ENCODE data around the gene TEX2. TPM values are rescaled to one million over a fixed set of nuclear protein-coding genes. Genes with fewer than 3 reads are reported as not detected.
"Not testable (repeated sequence)": the region's sequence is repeated elsewhere in the genome, so short reads cannot be mapped to it uniquely, and the experiment has no call there.

The TEX2 gene
- polyA plus RNA-seq, 3 donors: 6.5 to 8.7 (median 7.8) TPM

GRCh38 chr17:64124609-64125008, 138.5 kb downstream of the TEX2 start:
- H3K36me3 Mint-ChIP-seq: peaks cover 28 to 41% of the 10 kb centered on the region in 2 donors
- Histone ChIP-seq H3K27me3 (ENCODE audit: control insufficient read depth in 2 of 2, insufficient read depth in 2 of 2, low read length in 2 of 2) (no peaks in the 10 kb centered on the region), H3K36me3 (replicated peaks in 1 of 2; ENCODE audit: control insufficient read depth in 1 of 2, insufficient read depth in 2 of 2, low read length in 2 of 2) (peaks cover 0 to 11% of the 10 kb centered on the region in 2 donors), H2AFZ (ENCODE audit: insufficient read depth, low read depth, low read length, poor library complexity, severe bottlenecking) (no peak overlapping the region), H3K27ac (ENCODE audit: low read depth in 1 of 2, low read length in 2 of 2) (no peak overlapping the region), H3K9ac (ENCODE audit: insufficient read depth, low read length, poor library complexity, severe bottlenecking) (no peak overlapping the region), H3K4me2 (replicated peaks; ENCODE audit: extremely low read depth, low read length, poor library complexity, severe bottlenecking) (no peak overlapping the region), H3K79me2 (ENCODE audit: insufficient read depth, low read length) (peaks cover 100% of the 10 kb centered on the region), H3K9me3 (replicated peaks in 1 of 2; ENCODE audit: control insufficient read depth in 1 of 2, insufficient read depth in 1 of 2, low read length in 2 of 2) (no peaks in the 10 kb centered on the region), H3K4me3 (replicated peaks in 1 of 3; ENCODE audit: low read depth in 2 of 3, low read length in 3 of 3) (no peak overlapping the region), H4K20me1 (ENCODE audit: insufficient read depth, low read length) (peaks cover 80% of the 10 kb centered on the region), H3K4me1 (ENCODE audit: control insufficient read depth in 1 of 2, insufficient read depth in 2 of 2, low read length in 2 of 2) (peaks cover 41 to 51% of the 10 kb centered on the region in 2 donors)
- intact Hi-C loops (cut with micrococcal nuclease): no loop called here
- WGBS (ENCODE audit: insufficient coverage): 100% methylated on average over 1 of the region's 3 CpGs
- peaks cover 52% of the 10 kb centered on the region for H3K4me1 Mint-ChIP-seq
- TF ChIP-seq CTCF (IDR thresholded peaks at IDR 0.05): no peak
- no peak overlapping the region for H3K27ac Mint-ChIP-seq
- peaks cover 0 to 4% (median 0%) of the 10 kb centered on the region in 7 donors for H3K9me3 Mint-ChIP-seq
- H3K4me3 Mint-ChIP-seq: no peak overlapping the region
- H3K27me3 Mint-ChIP-seq (ENCODE audit: low read depth in 3 of 3): no peaks in the 10 kb centered on the region
- DNase-seq: no peak

- Histone ChIP-seq H3K9me3 (replicated peaks in 1 of 2; ENCODE audit: control insufficient read depth in 1 of 2, insufficient read depth in 1 of 2, low read length in 2 of 2) (no peaks in the 10 kb centered on the region), H3K4me2 (replicated peaks; ENCODE audit: extremely low read depth, low read length, poor library complexity, severe bottlenecking) (no peak overlapping the region), H3K27me3 (ENCODE audit: control insufficient read depth in 2 of 2, insufficient read depth in 2 of 2, low read length in 2 of 2) (no peaks in the 10 kb centered on the region), H4K20me1 (ENCODE audit: insufficient read depth, low read length) (peaks cover 66% of the 10 kb centered on the region), H3K27ac (ENCODE audit: low read depth in 1 of 2, low read length in 2 of 2) (no peak overlapping the region), H2AFZ (ENCODE audit: insufficient read depth, low read depth, low read length, poor library complexity, severe bottlenecking) (no peak overlapping the region), H3K4me1 (ENCODE audit: control insufficient read depth in 1 of 2, insufficient read depth in 2 of 2, low read length in 2 of 2) (peaks cover 43 to 55% of the 10 kb centered on the region in 2 donors), H3K4me3 (replicated peaks in 1 of 3; ENCODE audit: low read depth in 2 of 3, low read length in 3 of 3) (no peak overlapping the region), H3K9ac (ENCODE audit: insufficient read depth, low read length, poor library complexity, severe bottlenecking) (no peak overlapping the region), H3K79me2 (ENCODE audit: insufficient read depth, low read length) (peaks cover 96% of the 10 kb centered on the region), H3K36me3 (replicated peaks in 1 of 2; ENCODE audit: control insufficient read depth in 1 of 2, insufficient read depth in 2 of 2, low read length in 2 of 2) (peaks cover 0 to 11% of the 10 kb centered on the region in 2 donors)
- Mint-ChIP-seq H3K4me3 (no peak overlapping the region), H3K27ac (no peak overlapping the region), H3K9me3 (peaks cover 0 to 4% (median 0%) of the 10 kb centered on the region in 7 donors), H3K4me1 (peaks cover 55% of the 10 kb centered on the region), H3K27me3 (ENCODE audit: low read depth in 3 of 3) (no peaks in the 10 kb centered on the region), H3K36me3 (peaks cover 25 to 41% of the 10 kb centered on the region in 2 donors)
- WGBS (ENCODE audit: insufficient coverage): 75% methylated on average over 2 of the region's 4 CpGs
- intact Hi-C loops (cut with micrococcal nuclease): no loop called here
- no peak for DNase-seq
- no peak for TF ChIP-seq CTCF (IDR thresholded peaks at IDR 0.05)
Observed at GRCh38 chr17:64123114-64123513, 139.9 kb downstream of the TEX2 start.

- Histone ChIP-seq H3K4me2 (replicated peaks; ENCODE audit: extremely low read depth, low read length, poor library complexity, severe bottlenecking) (peak overlapping the region; percentile 26), H3K79me2 (ENCODE audit: insufficient read depth, low read length) (peaks cover 96% of the 10 kb centered on the region), H3K36me3 (replicated peaks in 1 of 2; ENCODE audit: control insufficient read depth in 1 of 2, insufficient read depth in 2 of 2, low read length in 2 of 2) (peaks cover 0 to 11% of the 10 kb centered on the region in 2 donors), H3K4me3 (replicated peaks in 1 of 3; ENCODE audit: low read depth in 2 of 3, low read length in 3 of 3) (peak overlapping the region in 1 of 3 experiments; percentile 14), H3K27ac (ENCODE audit: low read depth in 1 of 2, low read length in 2 of 2) (peak overlapping the region; percentile 31 to 64), H4K20me1 (ENCODE audit: insufficient read depth, low read length) (peaks cover 61% of the 10 kb centered on the region), H3K4me1 (ENCODE audit: control insufficient read depth in 1 of 2, insufficient read depth in 2 of 2, low read length in 2 of 2) (peaks cover 43 to 51% of the 10 kb centered on the region in 2 donors)
- H3K27me3 Mint-ChIP-seq (ENCODE audit: low read depth in 3 of 3); H3K4me3 Mint-ChIP-seq; H2AFZ ChIP-seq (ENCODE audit: insufficient read depth, low read depth, low read length, poor library complexity, severe bottlenecking); H3K9me3 ChIP-seq (replicated peaks in 1 of 2; ENCODE audit: control insufficient read depth in 1 of 2, insufficient read depth in 1 of 2, low read length in 2 of 2); DNase-seq; H3K27me3 ChIP-seq (ENCODE audit: control insufficient read depth in 2 of 2, insufficient read depth in 2 of 2, low read length in 2 of 2); H3K9me3 Mint-ChIP-seq; intact Hi-C loops (cut with micrococcal nuclease); H3K9ac ChIP-seq (ENCODE audit: insufficient read depth, low read length, poor library complexity, severe bottlenecking): not testable (repeated sequence)
- H3K36me3 Mint-ChIP-seq: peaks cover 19 to 34% of the 10 kb centered on the region in 2 donors
- whole genome bisulfite sequencing (ENCODE audit: insufficient coverage): 60% methylated on average over 10 of the region's 13 CpGs
- peaks cover 48% of the 10 kb centered on the region for H3K4me1 Mint-ChIP-seq
- peak overlapping the region; percentile 25 to 85 (median 58) for H3K27ac Mint-ChIP-seq
Observed at GRCh38 chr17:64120972-64121786, 141.9 kb downstream of the TEX2 start.

All from CD14-positive monocyte (primary cell).